Esophagus muscularis mucosa (tissue), 4 donors: ENCODE data around the gene APOC4. TPM values are rescaled to one million over a fixed set of nuclear protein-coding genes. Genes with fewer than 3 reads are reported as not detected.

Experiments
- DNase-seq: peaks from one replicate; pipeline ENCODE4 v3.0.0-alpha.2; 2017; ENCODE audit errors: extremely low spot score
- H3K27ac ChIP-seq, 4 donors: fragments of 200-600 bp; sonication (generic); replicated peaks in 1 of 4; 1 replicate in 3 of 4; 2 replicates in 1 of 4; pipeline ENCODE4 v1.5.1; 2016 to 2019; ENCODE audit warnings: mild to moderate bottlenecking in 1 of 4
- H3K27me3 ChIP-seq, 4 donors: fragments of 200-600 bp; sonication (generic); one replicate each; pipeline versions ENCODE4 v1.5.1 to v1.6.0; 2016 to 2019
- H3K36me3 ChIP-seq, 4 donors: fragments of 200-600 bp; sonication (generic); one replicate each; pipeline ENCODE4 v1.5.1; 2016 to 2019
- H3K4me1 ChIP-seq, 4 donors: fragments of 200-600 bp; sonication (generic); one replicate each; pipeline ENCODE4 v1.5.1; 2016 to 2019
- H3K4me3 ChIP-seq, 4 donors: fragments of 200-600 bp; sonication (generic); 1 replicate in 2 of 4; 2 replicates in 2 of 4; pipeline ENCODE4 v1.5.1; 2016 to 2019; ENCODE audit warnings: mild to moderate bottlenecking in 4 of 4, moderate library complexity in 1 of 4
- H3K9me3 ChIP-seq, 4 donors: fragments of 200-600 bp; sonication (generic); 1 replicate in 3 of 4; 2 replicates in 1 of 4; pipeline ENCODE4 v1.5.1; 2016 to 2019
- EP300 ChIP-seq: sonication (generic); formaldehyde crosslinking; IDR thresholded peaks from one replicate; pipeline ENCODE4 v1.6.1; 2017; ENCODE audit warnings: antibody characterized with exemption
- POLR2A ChIP-seq: fragments of 450-650 bp; IDR thresholded peaks from one replicate; pipeline ENCODE4 v1.6.1; 2017; ENCODE audit warnings: antibody characterized with exemption, moderate library complexity, mild to moderate bottlenecking, low read depth
- POLR2AphosphoS5 ChIP-seq, 2 donors: sonication (generic); formaldehyde crosslinking; IDR thresholded peaks; one replicate each; pipeline ENCODE4 v1.6.1; 2017; ENCODE audit warnings: antibody characterized with exemption in 2 of 2
- WGBS: methylation state at CpG from one replicate; pipeline ENCODE4 v1.1.5; 2018; 5-methylcytosine and 5-hydroxymethylcytosine counted together
- intact Hi-C: fragments of 100-400 bp; cut with DNase I; formaldehyde crosslinking; loops from one replicate; pipeline ENCODE4 v1.15.1; 2023
- total RNA-seq, 4 donors: library from RNA; depleted of rRNA; stranded (reverse); fragments of >200 nt; gene quantifications; one replicate each; pipeline versions ENCODE4 v1.1.0 to v1.2.1, GENCODE V29; 2016
- TF ChIP-seq, protein P1 (sequence below), 3 experiments: fragments of 200-600 bp in 2 of 3; fragments of 450-650 bp in 1 of 3; sonication (generic) in 2 of 3; IDR thresholded peaks; one replicate each; pipeline ENCODE4 v1.5.1; 2017 to 2019; ENCODE audit warnings: antibody characterized with exemption in 3 of 3, mild to moderate bottlenecking in 2 of 3, moderate library complexity in 1 of 3

APOC4 gene
- total RNA-seq, 4 donors from 2014 or later, result not detected

DNA sequence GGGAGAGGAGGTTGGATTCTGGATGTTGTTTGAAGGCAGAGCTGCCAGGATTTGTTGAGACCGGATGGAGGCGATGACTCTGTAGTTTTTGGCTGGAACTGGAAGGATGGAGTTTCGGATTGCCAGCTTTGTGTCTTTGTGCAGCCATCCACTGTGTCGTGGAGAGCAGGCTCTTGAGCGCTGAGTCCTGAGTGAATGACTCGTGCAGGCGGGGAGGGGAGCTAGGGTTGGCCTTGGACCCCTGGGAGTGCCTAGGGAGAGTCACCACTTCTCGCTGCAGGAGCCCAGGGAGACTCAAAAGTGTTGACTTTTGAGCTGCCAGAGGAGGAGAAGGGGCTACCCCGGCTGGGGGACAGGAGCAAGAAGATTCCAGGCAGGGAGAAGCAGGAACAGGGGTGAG is 47.1 kb upstream of the APOC4 start:
- Histone ChIP-seq H3K27ac (no peak overlapping the region), H3K36me3 (peaks cover 38 to 74% (median 68%) of the 10 kb centered on the region in 4 donors), H3K27me3 (no peaks in the 10 kb centered on the region), H3K4me3 (no peak overlapping the region), H3K9me3 (no peaks in the 10 kb centered on the region), H3K4me1 (peaks cover 14 to 24% (median 22%) of the 10 kb centered on the region in 4 donors)
- TF ChIP-seq POLR2AphosphoS5 (IDR thresholded peaks at IDR 0.05) (no peak), POLR2A (no peak), EP300 (no peak)
- TF ChIP-seq, protein P1, sequence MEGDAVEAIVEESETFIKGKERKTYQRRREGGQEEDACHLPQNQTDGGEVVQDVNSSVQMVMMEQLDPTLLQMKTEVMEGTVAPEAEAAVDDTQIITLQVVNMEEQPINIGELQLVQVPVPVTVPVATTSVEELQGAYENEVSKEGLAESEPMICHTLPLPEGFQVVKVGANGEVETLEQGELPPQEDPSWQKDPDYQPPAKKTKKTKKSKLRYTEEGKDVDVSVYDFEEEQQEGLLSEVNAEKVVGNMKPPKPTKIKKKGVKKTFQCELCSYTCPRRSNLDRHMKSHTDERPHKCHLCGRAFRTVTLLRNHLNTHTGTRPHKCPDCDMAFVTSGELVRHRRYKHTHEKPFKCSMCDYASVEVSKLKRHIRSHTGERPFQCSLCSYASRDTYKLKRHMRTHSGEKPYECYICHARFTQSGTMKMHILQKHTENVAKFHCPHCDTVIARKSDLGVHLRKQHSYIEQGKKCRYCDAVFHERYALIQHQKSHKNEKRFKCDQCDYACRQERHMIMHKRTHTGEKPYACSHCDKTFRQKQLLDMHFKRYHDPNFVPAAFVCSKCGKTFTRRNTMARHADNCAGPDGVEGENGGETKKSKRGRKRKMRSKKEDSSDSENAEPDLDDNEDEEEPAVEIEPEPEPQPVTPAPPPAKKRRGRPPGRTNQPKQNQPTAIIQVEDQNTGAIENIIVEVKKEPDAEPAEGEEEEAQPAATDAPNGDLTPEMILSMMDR (IDR thresholded peaks at IDR 0.05), result no peak
- 79% methylated on average over 9 of the region's 9 CpGs for WGBS
- no peak for DNase-seq
- intact Hi-C loops, result loop anchor here (10.0 kb wide), 1 partner anchor 180 kb away; the partner anchor contains the start of genes GEMIN7 and ZNF296

DNA sequence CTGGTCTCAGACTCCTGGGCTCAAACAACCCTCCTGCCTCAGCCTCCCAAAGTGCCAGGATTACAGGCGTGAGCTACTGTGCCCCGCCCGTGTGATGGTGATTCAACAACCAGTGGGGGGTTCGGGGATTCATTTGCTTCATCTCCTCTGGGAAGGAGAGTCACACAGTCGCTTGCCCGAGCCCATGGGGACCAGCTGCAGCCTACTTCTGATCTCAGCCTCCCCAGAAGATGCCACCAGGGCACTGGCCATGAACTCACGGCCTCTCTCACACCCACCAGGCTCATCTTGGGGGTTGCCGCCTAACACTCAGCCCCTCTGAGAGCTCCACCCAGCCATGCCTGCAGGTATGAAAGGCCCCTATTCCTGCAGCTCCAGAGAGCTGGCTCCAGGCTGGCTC is 44.2 kb upstream of the APOC4 start:
- WGBS, result 85% methylated on average over 6 of the region's 8 CpGs
- no peak for DNase-seq
- Histone ChIP-seq H3K9me3 (no peaks in the 10 kb centered on the region), H3K4me3 (no peak overlapping the region), H3K4me1 (peaks cover 0 to 7% (median 5%) of the 10 kb centered on the region in 4 donors), H3K27me3 (no peaks in the 10 kb centered on the region), H3K36me3 (peaks cover 54 to 100% (median 94%) of the 10 kb centered on the region in 4 donors), H3K27ac (no peak overlapping the region)
- TF ChIP-seq EP300 (no peak), POLR2A (no peak), POLR2AphosphoS5 (IDR thresholded peaks at IDR 0.05) (no peak)
- TF ChIP-seq, protein P1 (IDR thresholded peaks at IDR 0.05), result no peak
- intact Hi-C loops, result loop anchor here (10.0 kb wide), 1 partner anchor 177 kb away; the partner anchor contains the start of genes GEMIN7 and ZNF296

DNA sequence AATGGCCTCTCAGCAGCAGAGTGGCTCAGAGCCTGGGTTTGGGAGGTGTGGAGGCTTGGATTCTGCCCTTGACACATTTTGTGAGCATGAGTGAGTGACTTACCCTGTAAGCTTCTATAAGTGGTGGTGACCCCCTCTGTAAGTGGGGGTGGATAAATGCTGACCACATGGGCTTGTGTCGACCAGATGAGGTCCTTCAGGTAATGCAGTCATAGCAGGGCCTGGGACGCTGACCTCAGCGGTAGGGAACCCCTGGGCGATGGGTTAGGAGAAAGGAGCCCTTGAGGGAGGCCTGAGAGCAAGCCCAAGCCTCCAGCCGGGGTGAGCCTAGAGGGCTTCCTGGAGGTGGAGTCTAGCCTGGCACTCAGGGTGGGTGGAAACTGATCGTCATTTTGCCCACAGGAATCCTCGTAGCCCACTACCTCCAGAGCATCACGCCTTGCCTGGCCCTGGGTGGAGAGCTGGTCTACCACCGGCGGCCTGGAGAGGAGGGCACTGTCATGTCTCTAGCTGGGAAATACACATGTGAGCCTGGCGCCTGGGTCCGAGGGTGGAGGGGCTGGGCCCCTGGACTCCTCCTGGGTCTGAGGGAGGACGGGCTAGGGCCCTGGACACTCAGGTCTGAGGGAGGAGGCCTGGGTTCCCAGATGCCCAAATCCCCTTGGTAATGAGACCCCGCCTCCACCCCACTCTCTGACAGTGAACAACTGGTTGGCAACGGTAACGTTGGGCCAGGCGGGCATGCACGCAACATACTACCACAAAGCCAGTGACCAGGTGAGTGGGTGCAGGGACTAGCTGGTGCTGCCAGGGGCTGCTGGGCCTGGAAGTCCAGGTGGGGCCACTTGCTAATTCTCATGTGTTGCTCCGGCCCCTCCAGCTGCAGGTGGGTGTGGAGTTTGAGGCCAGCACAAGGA is 41.5 kb upstream of the APOC4 start:
- Histone ChIP-seq H3K27me3 (peaks cover 4 to 15% (median 8%) of the 10 kb centered on the region in 4 donors), H3K27ac (no peak overlapping the region), H3K4me1 (peaks cover 6 to 20% (median 12%) of the 10 kb centered on the region in 4 donors), H3K4me3 (no peak overlapping the region), H3K36me3 (peaks cover 38 to 79% (median 72%) of the 10 kb centered on the region in 4 donors), H3K9me3 (no peaks in the 10 kb centered on the region)
- DNase-seq, result no peak
- TF ChIP-seq POLR2AphosphoS5 (IDR thresholded peaks at IDR 0.05) (no peak), POLR2A (no peak)
- TF ChIP-seq, protein P1 (IDR thresholded peaks at IDR 0.05), result no peak
- intact Hi-C loops, result loop anchor here (5.0 kb wide), 2 partner anchors 352 to 437 kb away; partner anchors contain the start of gene MARK4
- 91% methylated on average over 18 of the region's 19 CpGs for whole genome bisulfite sequencing

DNA sequence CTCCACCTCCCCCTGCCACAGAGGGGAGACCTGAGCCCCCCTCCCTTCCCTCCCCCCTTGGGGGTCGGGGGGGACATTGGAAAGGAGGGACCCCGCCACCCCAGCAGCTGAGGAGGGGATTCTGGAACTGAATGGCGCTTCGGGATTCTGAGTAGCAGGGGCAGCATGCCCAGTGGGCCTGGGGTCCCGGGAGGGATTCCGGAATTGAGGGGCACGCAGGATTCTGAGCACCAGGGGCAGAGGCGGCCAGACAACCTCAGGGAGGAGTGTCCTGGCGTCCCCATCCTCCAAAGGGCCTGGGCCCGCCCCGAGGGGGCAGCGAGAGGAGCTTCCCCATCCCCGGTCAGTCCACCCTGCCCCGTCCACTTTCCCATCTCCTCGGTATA is 38.8 kb upstream of the APOC4 start:
- intact Hi-C loops, result loop anchor here (5.0 kb wide), 2 partner anchors 349 to 434 kb away; partner anchors contain the start of gene MARK4
- TF ChIP-seq, protein P1 (IDR thresholded peaks at IDR 0.05), result no peak
- TF ChIP-seq EP300, result no peak
- no peak for TF ChIP-seq POLR2A
- no peak for TF ChIP-seq POLR2AphosphoS5 (IDR thresholded peaks at IDR 0.05)
- Histone ChIP-seq H3K27ac (no peak overlapping the region), H3K4me3 (no peak overlapping the region), H3K27me3 (peaks cover 7 to 41% (median 25%) of the 10 kb centered on the region in 4 donors), H3K9me3 (no peaks in the 10 kb centered on the region), H3K4me1 (peaks cover 9 to 31% (median 22%) of the 10 kb centered on the region in 4 donors), H3K36me3 (peaks cover 19 to 53% (median 46%) of the 10 kb centered on the region in 4 donors)
- DNase-seq, result no peak
- WGBS, result 76% methylated on average over 12 of the region's 15 CpGs
